CD4-positive, alpha-beta T cell treated with Interleukin-6 at 100 ng/mL for 8 hours (primary cell): Measurements from ENCODE around the gene RNPEP.
"Not testable (repeated sequence)": the region's sequence is repeated elsewhere in the genome, so short reads cannot be mapped to it uniquely, and the experiment has no call there.

ENCODE experiments used
- DNase-seq: peaks from one replicate; pipeline ENCODE4 v3.0.0-alpha.2; 2020; ENCODE audit warnings: mixed read lengths, low spot score

Gene RNPEP

GRCh38 chr1:201982623-201983379, at the start of gene RNPEP:
Gene RNPEP (plus strand): TSS chr1:201982648. CDS start chr1:201982667, 19 bp downstream.
- DNase-seq: peak; percentile 51

DNA sequence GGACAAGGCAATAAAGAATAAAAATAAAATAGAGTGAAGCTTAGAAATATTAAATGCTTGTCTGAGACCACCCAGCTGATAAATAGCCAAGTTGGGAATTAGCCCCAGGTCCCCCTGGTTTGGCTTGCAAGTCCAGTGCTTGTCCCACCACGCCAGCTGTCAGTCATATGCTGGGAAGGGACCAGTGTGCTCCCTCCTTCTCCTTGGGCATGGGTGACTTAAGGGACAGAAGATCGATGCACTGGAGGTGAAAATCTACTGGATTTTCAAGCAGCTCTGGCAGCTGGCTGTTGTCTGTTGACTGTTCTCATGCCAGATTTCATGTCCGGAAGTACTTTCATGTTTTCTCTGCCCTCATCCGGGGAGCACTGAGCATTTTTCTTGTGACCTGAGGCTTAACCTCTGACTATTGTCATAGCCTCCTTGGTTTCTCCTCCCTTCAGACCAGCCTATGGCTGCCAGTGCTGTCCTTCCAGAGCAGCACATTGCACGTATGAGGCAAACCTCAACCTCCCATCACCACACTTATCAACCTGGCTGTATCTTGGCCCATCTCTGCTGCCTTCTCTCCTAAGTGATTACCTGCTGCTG, 48.5 kb upstream of the RNPEP start:
- DNase-seq: no peak

GRCh38 chr1:201937624-201938213, 44.7 kb upstream of the RNPEP start:
- no peak for DNase-seq

DNA sequence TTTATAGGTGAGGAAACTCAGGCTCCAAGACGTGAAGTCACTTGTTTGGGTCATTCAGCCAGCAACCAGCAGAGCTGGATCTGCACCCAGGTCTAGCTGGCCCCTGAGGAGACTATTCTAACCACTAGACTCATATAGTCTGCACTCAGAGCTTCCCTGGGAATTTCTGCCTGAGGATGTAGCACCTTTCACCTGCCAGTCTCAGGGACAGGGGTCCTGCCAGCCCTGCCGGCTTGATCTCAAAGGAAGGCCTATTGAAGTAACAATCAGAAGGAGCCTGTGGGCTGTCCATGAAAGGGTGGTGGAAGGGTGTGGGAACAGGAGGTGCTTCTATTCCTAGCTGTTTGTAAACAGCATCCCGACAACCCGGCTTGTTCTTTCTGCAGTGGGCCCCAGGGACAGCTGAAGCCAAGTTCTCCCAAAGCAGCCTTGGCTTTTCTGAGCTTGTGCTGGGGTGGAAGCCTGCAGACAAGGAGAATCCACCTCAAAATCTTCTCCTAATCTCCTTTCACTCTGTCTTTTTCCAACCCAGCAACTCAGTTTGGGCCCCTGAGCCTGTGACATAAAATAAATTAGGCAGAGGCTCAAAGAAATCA, 43.9 kb upstream of the RNPEP start:
- no peak for DNase-seq

DNA sequence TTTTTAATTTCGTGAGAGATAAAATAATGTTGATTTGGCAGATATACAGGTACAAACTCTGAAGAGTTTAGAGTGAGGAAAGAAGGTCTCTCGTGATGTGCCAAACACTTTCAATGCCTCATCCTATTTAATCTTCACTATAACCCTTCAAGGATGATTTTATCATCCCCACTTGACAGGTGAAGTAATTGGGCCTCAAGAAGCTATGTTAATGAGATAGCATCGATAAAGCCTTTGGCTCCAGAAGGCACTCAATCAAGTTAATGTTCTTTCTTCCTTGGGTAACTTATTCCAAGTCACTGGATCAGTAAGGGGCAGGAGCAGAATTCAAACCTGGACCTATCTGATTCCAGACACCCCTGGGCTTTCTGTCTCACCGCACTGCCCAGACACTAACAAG, 43.3 kb upstream of the RNPEP start:
- no peak for DNase-seq

GRCh38 chr1:201939574-201939973, 42.9 kb upstream of the RNPEP start:
- DNase-seq: no peak

DNA sequence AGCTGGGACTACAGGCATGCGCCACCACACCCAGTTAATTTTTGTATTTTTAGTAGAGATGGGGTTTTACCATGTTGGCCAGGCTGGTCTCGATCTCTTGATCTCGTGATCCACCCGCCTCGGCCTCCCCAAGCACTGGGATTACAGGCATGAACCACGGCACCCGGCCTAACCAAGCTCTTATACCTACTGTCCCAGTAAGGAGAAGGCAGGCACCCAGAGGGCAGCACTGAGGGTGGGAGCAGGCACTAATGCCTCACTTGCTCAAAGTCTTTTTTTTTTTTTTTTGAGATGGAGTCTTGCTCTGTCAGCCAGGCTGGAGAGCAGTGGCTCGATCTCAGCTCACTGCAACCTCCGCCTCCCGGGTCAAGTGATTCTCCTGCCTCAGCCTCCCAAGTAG, 42.1 kb upstream of the RNPEP start:
- DNase-seq: not testable (repeated sequence)

DNA sequence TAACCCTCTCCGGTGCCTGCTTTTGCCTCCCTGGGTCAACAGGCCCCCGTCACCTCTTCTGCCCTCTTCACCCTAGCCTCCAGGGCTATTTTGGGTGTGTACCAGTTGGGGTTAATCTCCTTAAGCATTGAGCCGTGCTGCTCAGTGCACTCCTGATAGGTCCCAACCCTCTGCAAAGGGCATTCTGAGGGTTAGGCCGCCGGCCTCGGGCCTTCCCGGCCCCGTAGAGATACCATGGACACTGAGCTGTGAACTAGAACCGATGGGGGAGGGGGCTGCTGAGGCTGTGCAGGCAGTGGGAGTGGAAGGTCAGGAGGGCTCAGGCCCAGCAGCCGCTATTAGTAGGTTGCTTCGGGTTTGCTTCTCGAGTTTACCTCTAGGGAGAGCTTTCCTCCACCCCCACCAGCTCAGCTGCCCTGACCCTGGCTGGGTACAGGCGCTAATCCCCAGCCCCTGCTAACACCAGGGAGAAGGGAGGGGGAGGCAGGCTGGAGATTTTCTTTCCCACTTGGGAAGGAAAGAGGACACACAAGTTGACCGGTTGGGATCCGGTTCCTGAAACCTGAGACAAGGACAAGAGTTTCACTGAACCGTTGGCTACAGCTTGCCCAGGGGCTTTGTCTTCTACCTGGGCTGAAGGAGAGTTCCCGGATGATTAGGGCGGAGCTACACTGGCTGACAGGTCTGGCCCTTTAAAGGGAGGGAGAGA, 40.9 kb upstream of the RNPEP start:
- DNase-seq: no peak

DNA sequence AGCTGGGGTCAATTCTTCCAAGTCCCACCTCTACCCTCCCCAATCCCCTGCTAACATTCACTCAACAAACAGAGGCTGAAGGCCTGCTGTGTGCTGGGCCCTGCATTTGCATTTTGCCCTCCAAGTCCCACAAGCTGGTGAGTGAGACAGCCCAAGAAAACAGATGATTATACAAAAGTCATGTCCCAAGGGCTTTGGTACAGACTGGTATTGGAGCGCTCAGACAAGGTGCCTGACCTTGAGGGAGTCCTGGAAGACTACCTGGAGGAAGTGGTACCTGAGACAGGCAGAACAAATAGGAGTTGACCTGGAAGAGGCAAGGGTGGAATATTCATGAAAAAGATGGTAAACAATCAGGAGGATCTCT, 40.3 kb upstream of the RNPEP start:
- no peak for DNase-seq

DNA sequence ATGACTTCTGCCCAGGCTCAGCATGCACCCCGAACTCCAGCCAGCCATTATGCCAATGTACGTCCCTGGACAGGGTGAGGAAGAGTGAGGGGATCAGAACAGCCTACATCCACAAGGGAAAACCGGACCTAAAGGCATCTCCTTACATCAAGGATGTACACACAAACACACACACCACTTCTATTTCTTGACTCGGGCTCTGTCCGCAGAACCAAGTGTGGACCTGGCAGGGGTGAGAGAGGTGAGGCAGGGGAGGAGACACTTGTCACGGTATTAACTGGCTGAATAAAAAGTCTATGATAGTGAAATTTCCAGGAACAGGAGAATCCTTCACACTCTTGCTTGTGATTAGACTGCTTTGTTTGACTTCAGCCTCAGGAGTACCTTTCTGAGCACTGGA, 38.4 kb upstream of the RNPEP start:
- DNase-seq: no peak

DNA sequence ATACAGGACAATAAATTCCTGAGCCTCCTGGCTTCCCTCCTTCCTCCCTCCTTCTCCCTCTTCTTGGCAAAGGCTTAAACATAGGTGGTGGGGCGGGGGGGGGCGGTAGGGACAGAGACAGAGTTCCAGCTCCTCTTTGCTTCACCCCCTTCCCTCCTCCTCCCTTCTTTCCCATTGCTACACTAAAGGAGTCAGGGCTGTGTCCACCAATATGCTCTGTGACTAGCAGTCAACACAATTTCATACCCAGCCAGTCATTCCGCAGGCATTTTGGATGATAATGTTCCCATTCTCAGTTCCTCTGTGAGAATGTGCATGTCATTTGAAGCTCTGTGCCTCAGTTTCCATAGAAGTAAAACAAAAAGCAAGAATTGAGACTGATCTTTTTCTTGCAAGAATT, 37.8 kb upstream of the RNPEP start:
- DNase-seq: no peak

- DNase-seq: no peak
These were observed 37.3 kb upstream of the RNPEP start for GRCh38 chr1:201945157-201945556.

- DNase-seq: no peak
These were observed 36.6 kb upstream of the RNPEP start for GRCh38 chr1:201945863-201946223.

- peak; percentile 4 for DNase-seq
These were observed 36.1 kb upstream of the RNPEP start, which contains the start of gene LMOD1 for GRCh38 chr1:201946224-201946908. Gene LMOD1 (minus strand): TSS chr1:201946548. CDS start chr1:201946340, 208 bp downstream.

GRCh38 chr1:201947697-201948008, 34.8 kb upstream of the RNPEP start:
- DNase-seq: no peak

DNA sequence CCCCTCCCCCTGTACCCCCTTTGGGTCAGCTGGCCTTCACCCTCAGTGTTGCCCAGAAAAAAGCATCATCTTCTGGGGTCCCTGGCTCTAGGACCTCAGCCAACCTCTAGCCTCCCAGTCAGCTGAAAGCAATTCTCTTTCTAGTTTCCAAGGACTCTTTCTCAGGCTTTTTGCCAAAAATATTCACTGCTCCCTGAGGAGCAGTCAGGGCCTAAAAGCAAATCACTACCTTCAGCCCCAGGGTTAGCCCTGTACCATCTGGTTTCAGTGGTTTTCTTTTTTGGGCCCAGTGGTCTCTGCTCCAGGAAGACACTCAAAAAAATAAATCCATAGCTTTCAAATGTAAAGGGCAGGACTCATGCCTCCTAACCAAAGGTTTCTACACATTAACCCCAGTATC, 33.0 kb upstream of the RNPEP start:
- no peak for DNase-seq

DNA sequence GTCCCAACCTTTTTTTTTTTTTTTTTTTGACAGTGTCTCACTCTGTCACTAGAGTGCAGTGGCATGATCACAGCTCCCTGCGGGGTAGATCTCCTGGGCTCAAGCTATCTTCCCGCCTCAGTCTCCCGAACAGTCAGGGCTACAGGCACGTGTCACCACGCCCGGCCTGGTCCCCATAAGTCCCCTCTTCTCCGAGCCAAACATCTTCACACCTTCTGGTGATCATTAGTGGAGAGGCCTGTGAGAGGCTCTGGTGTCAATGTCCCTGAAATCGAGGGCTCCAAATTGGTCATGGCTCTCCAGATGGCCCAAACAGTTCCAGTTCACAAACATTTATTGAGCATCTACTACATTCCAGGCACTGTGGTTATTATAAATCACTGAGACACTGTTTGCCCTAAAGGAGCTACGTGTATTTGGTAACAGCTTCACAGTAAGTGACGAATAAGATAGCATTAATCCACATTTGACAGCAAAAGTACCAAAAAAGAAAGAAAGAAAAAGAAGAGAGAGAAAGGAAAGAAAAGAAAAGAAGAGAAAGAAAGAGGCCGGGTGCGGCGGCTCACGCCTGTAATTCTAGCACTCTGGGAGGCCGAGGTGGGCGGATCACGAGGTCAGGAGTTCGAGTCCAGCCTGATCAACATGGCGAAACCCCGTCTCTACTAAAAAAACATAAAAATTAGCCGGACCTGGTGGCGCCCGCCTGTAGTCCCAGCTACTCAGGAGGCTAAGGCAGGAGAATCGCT, 28.0 kb upstream of the RNPEP start:
- DNase-seq: no peak

DNA sequence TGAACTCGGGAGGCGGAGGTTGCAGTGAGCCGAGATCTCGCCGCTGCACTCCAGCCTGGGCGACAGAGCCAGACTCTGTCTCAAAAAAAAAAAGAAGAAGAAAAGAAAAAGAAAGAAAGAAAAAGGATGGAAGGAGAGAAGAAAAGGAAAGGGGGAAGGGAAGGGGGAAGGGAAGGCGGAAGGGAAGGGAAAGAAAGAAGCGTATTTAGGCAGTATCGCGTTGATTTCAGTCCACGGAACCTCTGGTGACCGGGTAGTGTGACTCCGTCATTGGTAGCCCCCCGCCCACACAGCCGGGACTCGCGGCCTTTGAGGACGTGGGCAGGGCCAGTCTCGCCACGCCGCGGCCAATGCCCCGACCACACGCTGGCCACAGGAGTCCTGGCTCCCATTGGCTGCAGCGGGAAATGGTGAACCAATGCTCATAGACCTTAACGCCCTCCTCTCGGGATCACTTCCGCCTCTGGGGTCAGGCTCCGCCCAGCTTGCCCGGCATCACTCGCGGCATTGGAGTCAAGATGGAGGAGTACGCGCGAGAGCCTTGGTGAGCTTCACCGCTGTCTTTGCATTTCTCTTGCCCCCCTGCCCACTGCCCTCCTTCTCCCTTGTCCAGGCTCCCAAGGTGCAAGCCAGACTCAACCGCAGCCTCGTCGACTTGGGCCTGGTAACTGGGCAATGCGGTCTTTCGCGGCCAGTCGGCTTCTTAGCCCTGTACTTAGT, 27.3 kb upstream of the RNPEP start, which contains the start of gene TIMM17A:
TSS of gene TIMM17A (plus strand) at position 495 of the 720 bp plus-strand sequence. CDS start at position 519, 24 bp downstream.
- DNase-seq: peak; percentile 90

DNA sequence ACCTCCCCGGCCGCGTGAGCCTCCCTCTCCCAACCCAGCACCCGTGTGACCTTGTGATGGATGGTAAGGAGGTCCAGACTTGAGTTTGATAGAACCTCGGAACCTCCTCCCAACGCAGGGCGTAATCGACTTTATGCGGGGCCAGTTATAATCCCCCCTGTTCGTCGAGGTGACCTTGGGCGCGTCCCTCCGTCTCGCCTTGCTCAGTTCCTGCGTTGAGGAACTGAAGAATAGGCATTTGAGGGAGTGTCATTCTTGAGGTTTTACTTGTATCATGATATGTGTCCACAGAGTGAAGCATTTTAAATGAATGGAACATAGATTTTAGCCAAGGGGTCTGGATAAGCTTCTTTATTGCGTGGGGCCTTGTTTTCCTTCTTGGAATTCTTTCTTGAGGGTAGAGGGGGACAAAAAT, 26.7 kb upstream of the RNPEP start:
- DNase-seq: no peak

GRCh38 chr1:201958348-201958747, 24.1 kb upstream of the RNPEP start:
- no peak for DNase-seq
